ENCODE results near the gene TLL1. TPM values are rescaled to one million over a fixed set of nuclear protein-coding genes. Genes with fewer than 3 reads are reported as not detected.

TLL1 gene
- total RNA-seq, 2 experiments from 2014 or later = 0.44 to 3.9 TPM

DNA sequence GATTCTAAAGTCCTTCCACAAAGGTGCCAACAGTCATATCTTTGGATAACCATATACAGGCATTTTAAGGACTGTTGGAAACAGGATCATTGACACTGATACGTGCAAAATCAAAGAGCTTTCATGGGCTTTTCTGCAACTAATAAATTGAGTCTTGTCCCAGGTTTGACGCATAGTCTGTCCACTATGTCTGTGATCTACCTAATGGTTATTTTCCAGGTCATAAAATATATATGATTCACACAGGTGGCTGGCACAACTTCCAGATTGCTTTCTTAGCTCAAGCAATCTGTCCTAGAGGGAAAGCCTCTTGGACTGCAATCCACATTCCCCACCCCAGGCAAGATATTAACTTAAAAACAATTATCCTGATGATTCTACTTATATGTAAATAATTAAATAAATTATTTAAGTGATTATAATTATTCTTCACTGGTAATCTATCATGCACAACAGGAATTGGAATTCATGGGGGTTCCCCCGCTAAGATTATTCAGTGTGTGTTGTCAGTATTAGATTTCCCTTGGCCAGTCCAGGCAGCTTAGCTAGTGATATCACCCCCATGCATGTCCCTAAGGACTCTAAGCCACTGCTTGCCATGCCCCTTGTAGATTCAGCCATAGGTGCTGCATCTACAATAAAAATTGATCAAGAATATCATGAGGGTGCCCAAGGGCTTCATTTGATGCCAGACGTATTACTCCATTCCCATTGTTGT is 97.8 kb downstream of the TLL1 start:
- H3K36me3 ChIP-seq (ENCODE audit: insufficient read depth, low read length) = no peaks in the 10 kb centered on the region
- H3K4me3 ChIP-seq (ENCODE audit: low read depth, low read length, poor library complexity, severe bottlenecking) = no peak overlapping the region
- no peak overlapping the region for H3K27ac ChIP-seq (ENCODE audit: low read depth, low read length, poor library complexity, severe bottlenecking)
- no TSS peak for BruUV-seq (replicated peaks)
- ChIA-PET CTCF (ENCODE audit: unreplicated experiment) (no interaction called here), POLR2A (interaction anchor here (0.6 kb wide), 1 partner anchor 80 kb away, joined by 4 read pairs; no protein-coding TSS in a partner anchor)
- DNase-seq (ENCODE audit: low spot score) = no peak
- no peaks in the 10 kb centered on the region for H3K4me1 ChIP-seq (ENCODE audit: insufficient read depth, low read length, poor library complexity, severe bottlenecking)
- no peaks in the 10 kb centered on the region for H3K9me3 ChIP-seq (ENCODE audit: low read length)
- no peak overlapping the region for H2AFZ ChIP-seq (ENCODE audit: low read length)
- H4K20me1 ChIP-seq (ENCODE audit: insufficient read depth, low read length) = no peaks in the 10 kb centered on the region
- no peak for TF ChIP-seq EZH2phosphoT487 (IDR thresholded peaks at IDR 0.05; ENCODE audit: borderline replicate concordance, low read depth, low read length)
- TF ChIP-seq, protein P1, sequence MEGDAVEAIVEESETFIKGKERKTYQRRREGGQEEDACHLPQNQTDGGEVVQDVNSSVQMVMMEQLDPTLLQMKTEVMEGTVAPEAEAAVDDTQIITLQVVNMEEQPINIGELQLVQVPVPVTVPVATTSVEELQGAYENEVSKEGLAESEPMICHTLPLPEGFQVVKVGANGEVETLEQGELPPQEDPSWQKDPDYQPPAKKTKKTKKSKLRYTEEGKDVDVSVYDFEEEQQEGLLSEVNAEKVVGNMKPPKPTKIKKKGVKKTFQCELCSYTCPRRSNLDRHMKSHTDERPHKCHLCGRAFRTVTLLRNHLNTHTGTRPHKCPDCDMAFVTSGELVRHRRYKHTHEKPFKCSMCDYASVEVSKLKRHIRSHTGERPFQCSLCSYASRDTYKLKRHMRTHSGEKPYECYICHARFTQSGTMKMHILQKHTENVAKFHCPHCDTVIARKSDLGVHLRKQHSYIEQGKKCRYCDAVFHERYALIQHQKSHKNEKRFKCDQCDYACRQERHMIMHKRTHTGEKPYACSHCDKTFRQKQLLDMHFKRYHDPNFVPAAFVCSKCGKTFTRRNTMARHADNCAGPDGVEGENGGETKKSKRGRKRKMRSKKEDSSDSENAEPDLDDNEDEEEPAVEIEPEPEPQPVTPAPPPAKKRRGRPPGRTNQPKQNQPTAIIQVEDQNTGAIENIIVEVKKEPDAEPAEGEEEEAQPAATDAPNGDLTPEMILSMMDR (conservative IDR thresholded peaks at IDR 0.05; ENCODE audit: low read length) = no peak
- H3K79me2 ChIP-seq (ENCODE audit: insufficient read depth, low read depth, low read length) = no peaks in the 10 kb centered on the region
- intact Hi-C loops (cut with micrococcal nuclease; ENCODE audit: unreplicated experiment) = no loop called here
- H3K9me2 ChIP-seq (ENCODE audit: insufficient read depth, low read length) = no peaks in the 10 kb centered on the region
- no peak overlapping the region for H3K4me2 ChIP-seq (ENCODE audit: low read length)

DNA sequence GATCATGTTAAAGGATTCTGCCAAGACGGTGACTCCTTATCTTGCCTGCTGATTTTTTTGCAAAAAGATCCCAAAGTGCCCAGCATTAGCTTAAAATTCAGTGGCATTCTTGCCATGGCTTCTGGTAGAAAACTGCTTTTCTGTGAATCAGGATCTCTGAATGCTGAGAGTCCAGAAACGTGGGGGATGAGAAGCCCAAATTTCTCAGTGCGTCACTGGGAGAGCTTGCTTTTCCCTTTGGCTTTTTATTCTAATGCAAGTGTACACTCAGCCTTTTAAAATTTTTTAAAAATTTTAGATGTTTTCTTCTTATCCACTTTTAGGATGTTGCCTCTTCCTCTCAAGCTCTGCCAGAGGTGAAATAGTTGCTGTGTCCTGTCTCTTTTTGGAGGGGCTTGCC is 98.4 kb downstream of the TLL1 start:
- no peak overlapping the region for H3K27ac ChIP-seq (ENCODE audit: low read depth, low read length, poor library complexity, severe bottlenecking)
- CTCF ChIA-PET (ENCODE audit: unreplicated experiment) = no interaction called here
- H3K36me3 ChIP-seq (ENCODE audit: insufficient read depth, low read length) = no peaks in the 10 kb centered on the region
- no TSS peak for BruUV-seq (replicated peaks)
- H3K79me2 ChIP-seq (ENCODE audit: insufficient read depth, low read depth, low read length) = no peaks in the 10 kb centered on the region
- no peaks in the 10 kb centered on the region for H4K20me1 ChIP-seq (ENCODE audit: insufficient read depth, low read length)
- no peaks in the 10 kb centered on the region for H3K4me1 ChIP-seq (ENCODE audit: insufficient read depth, low read length, poor library complexity, severe bottlenecking)
- H2AFZ ChIP-seq (ENCODE audit: low read length) = no peak overlapping the region
- H3K9me2 ChIP-seq (ENCODE audit: insufficient read depth, low read length) = no peaks in the 10 kb centered on the region
- no peak overlapping the region for H3K4me3 ChIP-seq (ENCODE audit: low read depth, low read length, poor library complexity, severe bottlenecking)
- no peak overlapping the region for H3K4me2 ChIP-seq (ENCODE audit: low read length)
- POLR2A ChIA-PET = interaction anchor here (0.5 to 0.6 kb wide), 2 partner anchors 32 to 80 kb away, joined by 4 read pairs; no protein-coding TSS in a partner anchor
- H3K9me3 ChIP-seq (ENCODE audit: low read length) = no peaks in the 10 kb centered on the region
- no peak for DNase-seq (ENCODE audit: low spot score)
- TF ChIP-seq EZH2phosphoT487 (IDR thresholded peaks at IDR 0.05; ENCODE audit: borderline replicate concordance, low read depth, low read length) = no peak
- TF ChIP-seq, protein P1 (conservative IDR thresholded peaks at IDR 0.05; ENCODE audit: low read length) = no peak
- intact Hi-C loops (cut with micrococcal nuclease; ENCODE audit: unreplicated experiment) = no loop called here

DNA sequence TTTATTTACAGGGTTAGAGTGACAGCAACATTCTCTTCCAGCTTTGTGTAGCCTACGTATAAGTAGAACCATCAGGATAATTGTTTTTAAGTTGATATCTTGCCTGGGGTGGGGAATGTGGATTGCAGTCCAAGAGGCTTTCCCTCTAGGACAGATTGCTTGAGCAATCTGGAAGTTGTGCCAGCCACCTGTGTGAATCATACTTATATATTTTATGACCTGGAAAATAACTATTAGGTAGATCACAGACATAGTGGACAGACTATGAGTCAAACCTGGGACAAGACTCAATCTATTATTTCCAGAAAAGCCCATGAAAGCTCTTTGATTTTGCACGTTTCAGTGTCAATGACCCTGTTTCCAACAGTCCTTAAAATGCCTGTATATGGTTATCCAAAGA is 98.9 kb downstream of the TLL1 start:
- POLR2A ChIA-PET = interaction anchor here (0.5 kb wide), 1 partner anchor 32 kb away, joined by 4 read pairs; no protein-coding TSS in a partner anchor
- Histone ChIP-seq H3K4me1 (ENCODE audit: insufficient read depth, low read length, poor library complexity, severe bottlenecking) (no peaks in the 10 kb centered on the region), H3K9me2 (ENCODE audit: insufficient read depth, low read length) (no peaks in the 10 kb centered on the region), H3K79me2 (ENCODE audit: insufficient read depth, low read depth, low read length) (no peaks in the 10 kb centered on the region), H3K36me3 (ENCODE audit: insufficient read depth, low read length) (no peaks in the 10 kb centered on the region), H3K4me2 (ENCODE audit: low read length) (no peak overlapping the region), H3K27ac (ENCODE audit: low read depth, low read length, poor library complexity, severe bottlenecking) (no peak overlapping the region), H3K9me3 (ENCODE audit: low read length) (no peaks in the 10 kb centered on the region), H3K4me3 (ENCODE audit: low read depth, low read length, poor library complexity, severe bottlenecking) (no peak overlapping the region), H4K20me1 (ENCODE audit: insufficient read depth, low read length) (no peaks in the 10 kb centered on the region), H2AFZ (ENCODE audit: low read length) (no peak overlapping the region)
- CTCF ChIA-PET (ENCODE audit: unreplicated experiment) = no interaction called here
- no peak for DNase-seq (ENCODE audit: low spot score)
- TF ChIP-seq EZH2phosphoT487 (IDR thresholded peaks at IDR 0.05; ENCODE audit: borderline replicate concordance, low read depth, low read length) = no peak
- TF ChIP-seq, protein P1 (conservative IDR thresholded peaks at IDR 0.05; ENCODE audit: low read length) = no peak
- no TSS peak for BruUV-seq (replicated peaks)
- intact Hi-C loops (cut with micrococcal nuclease; ENCODE audit: unreplicated experiment) = no loop called here
